Transverse colon (tissue), 4 donors: ENCODE results near the gene PRKCE.

ENCODE experiments used
- EP300 ChIP-seq: sonication (generic); formaldehyde crosslinking; IDR thresholded peaks from one replicate; pipeline ENCODE4 v1.6.1; 2017; ENCODE audit warnings: antibody characterized with exemption, low read depth
- POLR2AphosphoS5 ChIP-seq, 3 donors: sonication (generic); formaldehyde crosslinking; IDR thresholded peaks; one replicate each; pipeline ENCODE4 v1.6.1; 2016; ENCODE audit warnings: antibody characterized with exemption in 3 of 3
- TF ChIP-seq, protein P1 (sequence below), 5 experiments: fragments of 200-600 bp in 3 of 5; fragments of 450-650 bp in 2 of 5; sonication (generic) in 3 of 5; IDR thresholded peaks; 1 replicate in 2 of 5; 2 replicates in 3 of 5; pipeline ENCODE4 v1.5.1; 2016 to 2017; ENCODE audit warnings: antibody characterized with exemption in 5 of 5, inconsistent platforms in 3 of 5, mild to moderate bottlenecking in 2 of 5, moderate library complexity in 1 of 5

DNA sequence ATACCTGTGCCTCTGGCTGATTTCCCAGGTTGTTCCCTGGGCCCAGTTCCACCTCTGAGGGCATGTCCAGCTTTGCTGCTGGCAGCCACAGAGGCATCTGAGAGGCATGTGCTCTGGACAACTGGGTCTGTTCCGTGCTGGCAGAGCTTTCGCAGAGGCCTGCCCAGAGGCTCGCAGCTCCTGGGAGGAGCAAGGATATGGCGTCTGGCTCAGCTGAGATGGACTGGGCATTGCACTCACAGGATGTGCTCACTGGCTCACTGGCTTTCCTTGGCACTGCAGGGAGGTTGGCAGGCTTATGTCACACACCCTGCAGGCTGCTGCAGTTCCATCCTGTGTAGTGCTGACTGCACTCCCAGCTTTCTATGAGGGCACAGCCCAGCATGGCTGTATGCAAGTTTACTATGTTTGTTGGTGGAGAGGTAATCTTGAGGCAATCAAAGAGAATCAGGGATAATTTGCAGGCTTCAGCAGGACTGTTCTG, 172.3 kb downstream of the PRKCE start:
- peak in 2 of 3 donors; percentile 50 to 54 for TF ChIP-seq POLR2AphosphoS5 (IDR thresholded peaks at IDR 0.05)
- TF ChIP-seq, protein P1, sequence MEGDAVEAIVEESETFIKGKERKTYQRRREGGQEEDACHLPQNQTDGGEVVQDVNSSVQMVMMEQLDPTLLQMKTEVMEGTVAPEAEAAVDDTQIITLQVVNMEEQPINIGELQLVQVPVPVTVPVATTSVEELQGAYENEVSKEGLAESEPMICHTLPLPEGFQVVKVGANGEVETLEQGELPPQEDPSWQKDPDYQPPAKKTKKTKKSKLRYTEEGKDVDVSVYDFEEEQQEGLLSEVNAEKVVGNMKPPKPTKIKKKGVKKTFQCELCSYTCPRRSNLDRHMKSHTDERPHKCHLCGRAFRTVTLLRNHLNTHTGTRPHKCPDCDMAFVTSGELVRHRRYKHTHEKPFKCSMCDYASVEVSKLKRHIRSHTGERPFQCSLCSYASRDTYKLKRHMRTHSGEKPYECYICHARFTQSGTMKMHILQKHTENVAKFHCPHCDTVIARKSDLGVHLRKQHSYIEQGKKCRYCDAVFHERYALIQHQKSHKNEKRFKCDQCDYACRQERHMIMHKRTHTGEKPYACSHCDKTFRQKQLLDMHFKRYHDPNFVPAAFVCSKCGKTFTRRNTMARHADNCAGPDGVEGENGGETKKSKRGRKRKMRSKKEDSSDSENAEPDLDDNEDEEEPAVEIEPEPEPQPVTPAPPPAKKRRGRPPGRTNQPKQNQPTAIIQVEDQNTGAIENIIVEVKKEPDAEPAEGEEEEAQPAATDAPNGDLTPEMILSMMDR (IDR thresholded peaks at IDR 0.05) = no peak
- no peak for TF ChIP-seq EP300
